OCI-LY3 (cell line): ENCODE data around the gene ECE2.

Experiments
- H2AFZ ChIP-seq: fragments of 200-600, 300-600 bp; shearing (Covaris generic); 2 replicates; pipeline ENCODE4 v1.6.0; 2014; ENCODE audit warnings: antibody characterized with exemption, low read depth, low read length
- H3K27ac ChIP-seq: fragments of 200-600, 300-600 bp; sonication (generic); 2 replicates; pipeline ENCODE4 v1.5.1; 2014; ENCODE audit warnings: mild to moderate bottlenecking, low read length, moderate library complexity, mixed read lengths
- H3K27me3 ChIP-seq: fragments of 200-600, 300-600 bp; sonication (generic); 2 replicates; pipeline ENCODE4 v1.6.1; 2014; ENCODE audit warnings: low read depth, low read length, mixed read lengths
- H3K36me3 ChIP-seq: fragments of 200-600, 300-600 bp; sonication (generic); replicated peaks from 2 replicates; pipeline ENCODE3; 2014; ENCODE audit warnings: low read depth, low read length, mixed read lengths
- H3K4me1 ChIP-seq: fragments of 300-600, 200-600 bp; sonication (generic); 2 replicates; pipeline ENCODE4 v1.6.1; 2014; ENCODE audit warnings: low read length, mixed read lengths
- H3K4me2 ChIP-seq: fragments of 200-600, 300-600 bp; sonication (generic); 2 replicates; pipeline ENCODE4 v1.6.1; 2014; ENCODE audit warnings: low read length, mixed read lengths
- H3K4me3 ChIP-seq: fragments of 300-600, 200-600 bp; sonication (generic); 2 replicates; pipeline ENCODE4 v1.5.1; 2014; ENCODE audit warnings: antibody characterized with exemption, mild to moderate bottlenecking, low read length, moderate library complexity
- H3K79me2 ChIP-seq: fragments of 300-600, 200-600 bp; shearing (Covaris generic); 2 replicates; pipeline ENCODE4 v1.6.1; 2014; ENCODE audit warnings: mild to moderate bottlenecking, low read length, mixed read lengths
- H3K9ac ChIP-seq: fragments of 300-600, 200-600 bp; shearing (Covaris generic); 2 replicates; pipeline ENCODE4 v1.6.0; 2014; ENCODE audit warnings: mild to moderate bottlenecking, low read length, moderate library complexity
- H3K9me3 ChIP-seq: fragments of 200-600, 300-600 bp; shearing (Covaris generic); 2 replicates; pipeline ENCODE4 v1.6.1; 2014; ENCODE audit warnings: low read length, mixed read lengths; ENCODE audit not compliant: insufficient read depth
- H4K20me1 ChIP-seq: fragments of 200-600, 300-600 bp; sonication (generic); 2 replicates; pipeline ENCODE4 v1.6.1; 2016; ENCODE audit warnings: low read length, mixed read lengths; ENCODE audit not compliant: insufficient read depth
- CTCF ChIP-seq: fragments of 200-600, 300-600 bp; sonication (generic); IDR thresholded peaks from 2 replicates; pipeline ENCODE4 v1.5.1; 2014; ENCODE audit warnings: antibody characterized with exemption, low read length, low read depth
- EZH2phosphoT487 ChIP-seq: fragments of 200-600 bp; shearing (Covaris generic); IDR thresholded peaks from 2 replicates; pipeline ENCODE4 v1.6.1; 2018; ENCODE audit warnings: antibody characterized with exemption, mixed run types, low read depth

The ECE2 gene

GRCh38 chr3:184322731-184323487 lies 47.1 kb downstream of the ECE2 start:
- peaks cover 52% of the 10 kb centered on the region for H4K20me1 ChIP-seq
- no peak overlapping the region for H3K9ac ChIP-seq
- H3K9me3 ChIP-seq, result no peaks in the 10 kb centered on the region
- H2AFZ ChIP-seq, result no peak overlapping the region
- H3K4me3 ChIP-seq, result no peak overlapping the region
- H3K27me3 ChIP-seq, result no peaks in the 10 kb centered on the region
- H3K36me3 ChIP-seq, result peaks cover 86% of the 10 kb centered on the region
- H3K4me2 ChIP-seq, result no peak overlapping the region
- peaks cover 80% of the 10 kb centered on the region for H3K79me2 ChIP-seq
- TF ChIP-seq EZH2phosphoT487 (no peak), CTCF (no peak)
- no peaks in the 10 kb centered on the region for H3K4me1 ChIP-seq
- H3K27ac ChIP-seq, result no peak overlapping the region

- Histone ChIP-seq H2AFZ (no peak overlapping the region), H3K79me2 (peaks cover 73% of the 10 kb centered on the region), H3K36me3 (peaks cover 89% of the 10 kb centered on the region), H3K4me1 (no peaks in the 10 kb centered on the region), H3K4me3 (no peak overlapping the region), H3K27me3 (no peaks in the 10 kb centered on the region), H4K20me1 (peaks cover 45% of the 10 kb centered on the region), H3K9me3 (no peaks in the 10 kb centered on the region), H3K27ac (no peak overlapping the region), H3K9ac (no peak overlapping the region), H3K4me2 (no peak overlapping the region)
- TF ChIP-seq EZH2phosphoT487 (no peak), CTCF (no peak)
These were observed 47.9 kb downstream of the ECE2 start for GRCh38 chr3:184323696-184324095.

- Histone ChIP-seq H3K79me2 (peaks cover 57% of the 10 kb centered on the region), H3K27me3 (no peaks in the 10 kb centered on the region)
These were observed 49.4 kb downstream of the ECE2 start for GRCh38 chr3:184325269-184325668.

More at GRCh38 chr3:184325269-184325668, 49.4 kb downstream of the ECE2 start:
- peaks cover 92% of the 10 kb centered on the region for H3K36me3 ChIP-seq
- H3K4me3 ChIP-seq, result no peak overlapping the region
- no peak overlapping the region for H3K9ac ChIP-seq
- no peak overlapping the region for H2AFZ ChIP-seq
- peaks cover 30% of the 10 kb centered on the region for H4K20me1 ChIP-seq
- H3K27ac ChIP-seq, result no peak overlapping the region
- TF ChIP-seq EZH2phosphoT487 (no peak), CTCF (no peak)
- H3K4me1 ChIP-seq, result no peaks in the 10 kb centered on the region
- H3K4me2 ChIP-seq, result no peak overlapping the region
- H3K9me3 ChIP-seq, result no peaks in the 10 kb centered on the region
